Endothelial cell of umbilical vein (primary cell): ENCODE data around the gene CHCHD4. TPM values are rescaled to one million over a fixed set of nuclear protein-coding genes. Genes with fewer than 3 reads are reported as not detected.

Experiments used
- BruUV-seq: library from RNA; stranded (reverse); fragments of 400-500 nt; replicated peaks from 2 replicates; lab custom pipeline; 2021; lab: Mats Ljungman, UMichigan
- CTCF ChIA-PET: fragments of 300-600, 350-600 bp; sonication (Branson Sonifier 250); formaldehyde crosslinking; loops from one replicate; lab custom pipeline; 2021; ENCODE audit warnings: antibody characterized with exemption, inconsistent platforms; lab: Charles Lee
- POLR2A ChIA-PET: fragments of 300-600, 350-600 bp; sonication (Branson Sonifier 250); formaldehyde crosslinking; loops from one replicate; lab custom pipeline; 2021; ENCODE audit warnings: antibody characterized with exemption, inconsistent platforms; lab: Charles Lee
- DNase-seq: peaks from one replicate; pipeline ENCODE4 v3.0.0-alpha.2; 2011; ENCODE audit warnings: low read depth, low spot score
- FAIRE-seq: peaks from 2 replicates; lab custom pipeline; 2011; peaks lifted over from hg19 to GRCh38; lab: Jason Lieb, UNC
- H2AFZ ChIP-seq: 2 replicates; pipeline ENCODE4 v1.6.0; 2012; ENCODE audit warnings: low read depth, low read length, control low read depth, inconsistent platforms
- H3K27ac ChIP-seq: 2 replicates; pipeline ENCODE4 v1.5.1; 2011; ENCODE audit warnings: low read depth, mild to moderate bottlenecking, control low read depth, low read length, moderate library complexity; ENCODE audit not compliant: insufficient read depth
- H3K27me3 ChIP-seq, 2 experiments: 2 replicates each; pipeline versions ENCODE4 v1.6.0 to v1.6.1; 2011; ENCODE audit warnings: low read length in 2 of 2, mixed read lengths in 1 of 2; ENCODE audit not compliant: control insufficient read depth in 2 of 2, insufficient read depth in 2 of 2
- H3K36me3 ChIP-seq, 2 experiments: 2 replicates in 1 of 2; 3 replicates in 1 of 2; pipeline ENCODE4 v1.5.1; 2011; ENCODE audit warnings: low read length in 2 of 2, mild to moderate bottlenecking in 1 of 2, moderate library complexity in 1 of 2; ENCODE audit not compliant: control insufficient read depth in 2 of 2, insufficient read depth in 2 of 2; ENCODE audit errors: extremely low read depth in 1 of 2
- H3K4me1 ChIP-seq: 3 replicates; pipeline ENCODE4 v1.5.1; 2011; ENCODE audit warnings: mild to moderate bottlenecking, low read length; ENCODE audit not compliant: control insufficient read depth, insufficient read depth; ENCODE audit errors: extremely low read depth
- H3K4me2 ChIP-seq: 2 replicates; pipeline ENCODE4 v1.6.1; 2011; ENCODE audit warnings: low read length, control low read depth, mixed read lengths; ENCODE audit not compliant: insufficient read depth
- H3K4me3 ChIP-seq, 3 experiments: fragments of 200-600 bp in 1 of 3; sonication (generic), shearing (Covaris generic) in 1 of 3; replicated peaks in 1 of 3; 2 replicates each; pipeline ENCODE4 v1.5.1; 2011 to 2016; ENCODE audit warnings: control low read depth in 3 of 3, low read length in 3 of 3, mild to moderate bottlenecking in 2 of 3, inconsistent platforms in 1 of 3, low read depth in 1 of 3, moderate library complexity in 1 of 3; ENCODE audit not compliant: insufficient read depth in 1 of 3
- H3K79me2 ChIP-seq: 2 replicates; pipeline ENCODE4 v1.6.0; 2012; ENCODE audit warnings: low read length, inconsistent platforms; ENCODE audit not compliant: control insufficient read depth, insufficient read depth
- H3K9ac ChIP-seq: replicated peaks from 2 replicates; pipeline ENCODE3; 2011; ENCODE audit warnings: low read length, control low read depth; ENCODE audit not compliant: insufficient read depth; ENCODE audit errors: extremely low read depth
- H3K9me1 ChIP-seq: replicated peaks from 3 replicates; pipeline ENCODE4 v1.6.0; 2011; ENCODE audit warnings: mild to moderate bottlenecking, low read length; ENCODE audit not compliant: control insufficient read depth, insufficient read depth; ENCODE audit errors: extremely low read depth
- H3K9me3 ChIP-seq: replicated peaks from 2 replicates; pipeline ENCODE4 v1.5.1; 2012; ENCODE audit warnings: low read length, inconsistent platforms; ENCODE audit not compliant: control insufficient read depth, insufficient read depth
- H4K20me1 ChIP-seq: replicated peaks from 2 replicates; pipeline ENCODE3; 2011; ENCODE audit warnings: mild to moderate bottlenecking, low read length; ENCODE audit not compliant: control insufficient read depth, insufficient read depth; ENCODE audit errors: extremely low read depth
- EZH2 ChIP-seq: IDR thresholded peaks from 2 replicates; pipeline ENCODE4 v1.6.1; 2012; ENCODE audit warnings: borderline replicate concordance, low read depth, mild to moderate bottlenecking, moderate library complexity, low read length, inconsistent platforms; ENCODE audit not compliant: severe bottlenecking
- FOS ChIP-seq: IDR thresholded peaks from 2 replicates; pipeline ENCODE4 v1.6.1; 2011; ENCODE audit warnings: mild to moderate bottlenecking, low read length, moderate library complexity, borderline replicate concordance; ENCODE audit not compliant: insufficient read depth
- GATA2 ChIP-seq: IDR thresholded peaks from 2 replicates; pipeline ENCODE4 v1.7.0; 2011; ENCODE audit warnings: low read depth, mild to moderate bottlenecking, moderate library complexity, mixed read lengths, low read length; ENCODE audit not compliant: insufficient read length, insufficient read depth
- JUN ChIP-seq: IDR thresholded peaks from 2 replicates; pipeline ENCODE4 v1.6.1; 2011; ENCODE audit warnings: borderline replicate concordance, low read depth; ENCODE audit not compliant: insufficient read length, insufficient read depth
- MYC ChIP-seq: IDR thresholded peaks from one replicate; pipeline ENCODE4 v1.6.1; 2011; ENCODE audit warnings: mild to moderate bottlenecking, low read depth, low read length
- POLR2A ChIP-seq: IDR thresholded peaks from 2 replicates; pipeline ENCODE4 v1.6.1; 2012; ENCODE audit warnings: low read depth, mild to moderate bottlenecking, control low read depth, low read length
- POLR2AphosphoS5 ChIP-seq: IDR thresholded peaks from 2 replicates; pipeline ENCODE4 v1.6.1; 2012; ENCODE audit warnings: low read depth, mild to moderate bottlenecking, control low read depth, low read length, moderate library complexity; ENCODE audit not compliant: insufficient read depth
- dilution Hi-C: fragments of 300-500 bp; cut with MboI; formaldehyde crosslinking; loops from one replicate; pipeline ENCODE4 v1.15.0; 2019; ENCODE audit warnings: low sequenced_read_pairs; ENCODE audit not compliant: extremely low pct_ligation_motif_present
- intact Hi-C: fragments of 100-400 bp; cut with micrococcal nuclease; formaldehyde crosslinking; loops from one replicate; pipeline ENCODE4 v1.10.0; 2022
- polyA plus RNA-seq, 4 experiments: library from polyadenylated mRNA; depleted of rRNA in 3 of 4; stranded (reverse) in 3 of 4; unstranded in 1 of 4; fragments of >200 nt; gene quantifications; 2 replicates each; pipeline versions ENCODE4 v1.2.1 to v1.2.3, GENCODE V29; 2011 to 2012; ENCODE audit warnings: missing spikeins in 1 of 4
- total RNA-seq: library from RNA; stranded (reverse); gene quantifications from 2 replicates; pipeline ENCODE4 v1.2.3, GENCODE V29; 2021

Gene CHCHD4
- total and polyA plus RNA-seq, 2 donors (not counting 3 experiments of a cell fraction or from before 2014, with no cell fraction given), result 8.5 to 13.6 TPM

DNA sequence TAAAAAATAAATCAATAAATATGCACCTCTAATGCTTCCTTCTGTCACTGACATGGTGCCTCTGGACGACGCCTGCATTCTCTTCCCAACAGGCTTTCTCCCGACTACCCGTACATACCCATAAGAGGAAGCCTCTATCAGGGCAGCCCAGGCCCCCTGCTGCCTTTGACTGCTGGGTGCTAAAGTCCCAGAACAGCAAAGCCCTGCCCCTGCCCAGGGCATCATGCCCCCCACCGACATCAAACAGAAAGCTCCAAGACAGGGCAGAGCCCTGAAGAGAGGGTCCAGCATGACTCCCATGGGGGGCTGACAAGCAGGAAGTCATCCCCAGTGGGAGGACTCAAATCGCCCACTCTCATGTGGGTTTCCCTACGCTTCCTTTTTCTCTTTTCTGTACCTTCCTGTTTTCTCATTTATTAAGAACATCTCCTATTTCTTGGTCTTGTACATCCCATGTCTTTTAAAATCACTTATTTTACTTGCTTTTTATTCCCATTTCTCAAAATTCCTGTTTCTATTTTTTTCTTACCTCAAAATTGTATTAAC, 30.3 kb upstream of the CHCHD4 start:
- ChIA-PET POLR2A (no interaction called here), CTCF (interaction anchor here (1.1 kb wide), 1 partner anchor 13 kb away, joined by 4 read pairs; no protein-coding TSS in a partner anchor)
- no peak overlapping the region for H2AFZ ChIP-seq
- DNase-seq, result no peak
- peaks cover 19 to 31% of the 10 kb centered on the region in 2 experiments for H3K36me3 ChIP-seq
- dilution Hi-C loops (no loop called here), intact Hi-C loops (no loop called here)
- H3K27me3 ChIP-seq, result no peaks in the 10 kb centered on the region
- TF ChIP-seq JUN (no peak), FOS (no peak), GATA2 (no peak), EZH2 (no peak)
- no peak overlapping the region for H3K4me3 ChIP-seq
- H3K9me3 ChIP-seq, result no peaks in the 10 kb centered on the region
- no peaks in the 10 kb centered on the region for H4K20me1 ChIP-seq
- no peaks in the 10 kb centered on the region for H3K9me1 ChIP-seq
- H3K9ac ChIP-seq, result no peak overlapping the region
- H3K4me2 ChIP-seq, result no peak overlapping the region
- no peak overlapping the region for H3K27ac ChIP-seq
- no peak for FAIRE-seq
- H3K4me1 ChIP-seq, result peaks cover 2% of the 10 kb centered on the region
- no TSS peak for BruUV-seq
- no peaks in the 10 kb centered on the region for H3K79me2 ChIP-seq

GRCh38 chr3:14154276-14154675, 29.6 kb upstream of the CHCHD4 start:
- no peaks in the 10 kb centered on the region for H3K27me3 ChIP-seq
- H2AFZ ChIP-seq, result no peak overlapping the region
- DNase-seq (peak; percentile 58), FAIRE-seq (peak; percentile 42)
- ChIA-PET CTCF (interaction anchor here (2.3 kb wide), 1 partner anchor 9 kb away, joined by 6 read pairs; no protein-coding TSS in a partner anchor), POLR2A (no interaction called here)
- H3K4me2 ChIP-seq, result no peak overlapping the region
- H3K9ac ChIP-seq, result no peak overlapping the region
- no peaks in the 10 kb centered on the region for H4K20me1 ChIP-seq
- BruUV-seq, result no TSS peak
- no peaks in the 10 kb centered on the region for H3K9me1 ChIP-seq
- no peaks in the 10 kb centered on the region for H3K79me2 ChIP-seq
- TF ChIP-seq EZH2 (no peak), POLR2AphosphoS5 (no peak), MYC (no peak), POLR2A (no peak), JUN (no peak)
- intact Hi-C loops (no loop called here), dilution Hi-C loops (no loop called here)
- no peaks in the 10 kb centered on the region for H3K9me3 ChIP-seq
- H3K27ac ChIP-seq, result no peak overlapping the region
- no peak overlapping the region for H3K4me3 ChIP-seq
- H3K36me3 ChIP-seq, result peaks cover 13 to 26% of the 10 kb centered on the region in 2 experiments
- peaks cover 2% of the 10 kb centered on the region for H3K4me1 ChIP-seq
